HG02759 (cell line): ENCODE measurements around the gene KCTD12.
A peak's percentile ranks its signal among the peaks of the same experiment; 100 is the strongest.

Source experiments
- ATAC-seq: cut with Tn5 transposase; IDR thresholded peaks from one replicate; pipeline ENCODE4 v1.9.1; 2021; ENCODE audit warnings: mild to moderate bottlenecking, moderate library complexity; ENCODE audit not compliant: unreplicated experiment

Gene KCTD12

DNA sequence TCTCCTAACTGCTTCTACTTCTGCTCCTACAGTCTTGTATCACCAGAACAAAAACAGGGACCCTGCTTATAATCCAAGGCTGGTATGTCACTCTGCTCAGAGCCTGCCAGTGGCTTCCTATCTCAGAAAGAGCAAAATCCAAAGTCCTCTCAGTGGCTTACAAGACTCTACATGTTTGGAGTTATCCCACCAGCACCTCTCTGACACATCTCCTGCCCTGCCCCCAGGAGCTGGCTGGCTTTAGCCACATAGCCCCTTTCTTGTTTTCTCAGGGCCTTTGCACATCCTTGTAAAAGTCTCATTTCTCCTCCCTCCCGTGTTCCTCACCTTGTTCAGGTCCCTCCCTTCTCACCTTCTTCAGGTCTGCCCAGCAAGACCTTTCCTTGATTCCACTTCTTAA lies 2.2 kb upstream of the KCTD12 start:
- no peak for ATAC-seq

DNA sequence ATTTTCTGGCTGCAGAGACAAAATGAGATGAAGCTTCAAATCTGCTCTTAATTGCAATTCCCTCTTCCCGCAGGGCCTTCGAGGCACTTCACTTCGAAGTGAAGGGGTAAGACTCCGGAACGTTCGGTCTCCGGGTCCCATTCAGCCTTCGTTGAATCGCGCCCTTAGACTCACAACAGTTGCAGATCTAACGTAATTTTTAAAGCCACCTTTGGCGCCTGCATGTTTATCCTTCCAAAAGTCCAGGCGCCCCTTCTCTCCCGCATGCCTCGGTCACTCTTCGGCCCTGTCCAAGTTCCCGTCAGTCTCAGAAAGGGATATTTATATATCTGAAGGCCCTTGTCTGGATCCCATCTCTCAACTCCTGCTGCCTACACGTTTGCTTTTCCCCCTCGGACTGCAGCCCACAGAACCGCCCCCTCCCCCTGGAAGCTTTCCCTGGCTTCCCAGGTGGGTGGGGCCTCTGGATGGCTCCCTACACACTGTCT lies 915 bp upstream of the KCTD12 start:
- ATAC-seq: no peak

DNA sequence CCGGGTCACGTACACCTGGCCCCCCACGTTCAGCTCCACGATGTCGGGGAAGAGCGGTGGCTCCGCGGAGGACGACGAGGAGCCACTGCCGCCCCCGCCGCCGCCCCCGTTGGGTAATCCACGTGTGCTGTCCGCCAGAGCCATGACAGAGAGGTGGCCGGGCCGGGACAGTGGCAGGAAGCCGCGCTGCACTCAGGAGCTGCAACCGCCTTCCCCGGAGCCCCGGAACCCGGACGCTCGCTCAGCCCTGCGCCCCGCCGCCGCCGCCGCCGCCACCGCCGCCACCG lies 257 bp downstream of the KCTD12 start:
- peak; percentile 25 for ATAC-seq

DNA sequence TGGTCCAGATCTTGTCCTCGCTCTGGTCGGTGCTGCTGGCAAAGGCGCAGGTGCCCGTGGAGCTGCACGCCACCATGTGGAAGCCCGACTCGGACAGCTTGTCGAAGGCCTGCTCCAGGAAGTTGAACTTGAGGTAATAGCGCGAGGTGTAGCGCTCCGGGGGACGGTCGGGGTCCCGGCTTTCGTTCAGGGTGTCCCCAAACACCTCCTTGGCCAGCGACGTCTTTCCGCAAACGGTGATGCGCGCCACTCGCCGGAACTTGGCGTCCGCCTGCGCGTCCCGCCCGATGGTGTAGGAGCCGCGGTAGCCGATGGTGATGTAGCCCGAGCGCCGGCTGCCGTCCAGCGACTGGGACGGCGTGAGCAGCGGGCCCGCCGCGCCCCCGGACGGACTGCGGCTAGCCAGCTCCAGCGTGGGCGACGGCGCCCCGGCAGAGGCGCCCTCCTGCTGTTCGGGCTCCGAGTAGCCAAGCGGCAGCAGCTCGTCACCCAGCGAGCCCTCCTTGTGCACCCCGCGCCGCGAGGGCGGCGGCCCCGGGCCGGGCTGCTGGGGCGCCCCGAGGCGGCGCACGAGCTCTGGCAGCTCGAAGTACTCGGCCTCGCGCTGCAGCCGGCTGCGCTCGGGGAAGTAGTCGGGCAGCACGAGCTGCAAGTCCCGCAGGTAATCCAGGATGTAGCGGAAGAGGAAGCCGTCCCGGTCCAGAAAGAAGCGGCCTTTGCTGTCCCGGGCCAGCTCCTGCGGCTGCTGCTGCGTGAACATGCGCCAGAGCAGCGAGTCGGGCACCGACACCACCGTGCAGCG lies 801 bp downstream of the KCTD12 start:
- peak; percentile 40 for ATAC-seq

DNA sequence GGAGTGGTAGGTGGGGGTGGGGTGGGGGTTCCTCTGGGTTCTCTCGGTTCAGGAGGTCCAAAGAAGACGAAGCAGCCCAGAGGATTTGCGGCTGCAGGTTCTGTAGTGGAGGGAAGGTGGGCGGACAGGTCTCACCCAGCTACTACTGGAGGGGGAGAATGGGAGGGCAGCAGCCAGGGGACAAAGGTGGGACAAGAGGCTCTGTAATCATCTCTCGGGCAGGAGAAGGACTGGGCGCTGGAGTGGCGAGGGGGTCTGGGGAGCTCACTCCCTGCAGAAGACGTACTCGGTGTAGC lies 1.4 kb downstream of the KCTD12 start:
- ATAC-seq: no peak

DNA sequence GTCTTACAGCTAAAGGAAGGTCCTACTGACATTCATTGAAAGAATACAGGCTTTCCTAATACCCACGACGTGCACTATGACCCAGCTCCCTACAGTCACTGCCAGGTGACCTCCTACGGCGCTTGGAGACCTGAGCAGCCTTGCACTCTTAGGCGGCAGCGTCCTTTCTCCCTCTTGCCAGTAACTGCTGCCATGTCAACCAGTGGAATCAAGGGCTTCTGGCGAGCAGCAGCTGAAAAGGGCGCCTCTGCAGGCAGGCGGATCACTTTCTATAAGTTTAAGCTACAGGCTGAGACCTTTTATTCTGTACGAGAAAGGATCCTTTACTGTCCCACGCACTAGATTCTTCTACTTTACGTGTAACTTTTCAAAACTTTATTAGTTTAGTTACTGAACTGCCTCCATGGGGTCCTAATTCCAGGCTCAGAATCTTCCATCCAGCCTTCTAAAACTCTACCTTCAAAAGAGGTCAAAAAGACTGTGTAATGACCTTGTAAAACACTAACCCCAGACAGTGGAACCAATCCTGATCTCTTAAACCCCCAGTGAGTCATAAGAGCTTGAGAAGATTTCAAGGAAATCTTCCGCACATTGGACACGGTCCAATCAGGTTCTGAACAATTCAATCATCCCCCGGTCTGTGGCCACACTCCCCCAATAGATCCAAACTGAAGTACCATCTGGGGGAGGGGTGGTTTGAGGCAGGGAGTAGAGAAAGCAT lies 1.9 kb downstream of the KCTD12 start:
- no peak for ATAC-seq

DNA sequence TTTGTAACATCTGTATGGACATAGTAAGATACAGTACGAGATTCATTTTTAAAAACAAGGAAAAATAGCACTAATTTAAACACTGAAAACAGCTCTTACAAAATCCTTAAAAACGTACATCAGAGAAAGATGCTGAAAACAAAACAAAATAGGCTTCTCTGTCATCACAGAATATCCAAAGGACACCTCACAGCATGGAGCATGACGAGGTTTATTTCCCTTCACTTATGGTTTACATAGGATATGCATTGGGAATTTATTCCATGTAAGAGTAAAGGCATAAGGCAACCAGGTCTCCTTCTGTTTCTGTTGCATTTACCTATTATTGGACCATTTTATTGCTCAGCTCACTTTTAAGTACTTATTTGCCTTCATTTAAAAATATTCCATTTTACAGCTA lies 3.0 kb downstream of the KCTD12 start:
- ATAC-seq: no peak

DNA sequence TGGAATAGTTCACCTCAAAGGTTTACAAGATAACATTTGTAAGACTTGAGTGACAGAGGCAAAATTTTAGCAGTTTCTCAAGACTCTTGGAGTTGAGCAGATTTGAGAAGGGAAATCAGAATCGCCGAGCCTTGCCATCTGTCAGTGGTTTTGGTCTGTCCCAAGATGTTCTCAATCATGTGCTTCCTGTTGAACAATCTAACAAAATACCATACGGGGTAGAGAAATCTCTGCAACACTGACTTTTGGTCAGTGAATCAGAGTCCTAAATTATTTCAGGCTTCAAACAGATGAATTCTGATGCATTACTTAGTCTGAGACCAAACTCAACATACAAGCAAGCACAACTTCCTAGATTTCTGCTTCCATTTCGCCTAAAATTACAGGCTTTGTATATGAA lies 3.8 kb downstream of the KCTD12 start:
- no peak for ATAC-seq

DNA sequence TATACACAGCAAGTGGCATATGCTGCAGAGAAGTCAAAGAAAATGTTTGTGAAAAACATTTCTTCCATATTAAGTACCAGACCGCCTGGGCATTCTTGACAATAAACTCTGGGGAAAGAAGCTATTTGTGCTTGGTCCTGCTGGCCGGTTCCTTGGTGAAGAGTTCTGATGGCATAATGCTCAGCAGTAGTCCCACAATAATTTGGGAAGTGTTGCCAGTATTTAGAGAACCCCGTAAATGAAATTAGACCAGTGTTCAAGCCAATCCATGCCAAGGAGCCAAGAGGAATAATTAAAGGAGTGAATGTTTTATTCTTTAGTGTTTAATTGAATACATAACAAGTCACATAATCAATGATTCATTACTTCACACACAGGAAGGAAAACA lies 6.3 kb downstream of the KCTD12 start:
- ATAC-seq: peak; percentile 31

DNA sequence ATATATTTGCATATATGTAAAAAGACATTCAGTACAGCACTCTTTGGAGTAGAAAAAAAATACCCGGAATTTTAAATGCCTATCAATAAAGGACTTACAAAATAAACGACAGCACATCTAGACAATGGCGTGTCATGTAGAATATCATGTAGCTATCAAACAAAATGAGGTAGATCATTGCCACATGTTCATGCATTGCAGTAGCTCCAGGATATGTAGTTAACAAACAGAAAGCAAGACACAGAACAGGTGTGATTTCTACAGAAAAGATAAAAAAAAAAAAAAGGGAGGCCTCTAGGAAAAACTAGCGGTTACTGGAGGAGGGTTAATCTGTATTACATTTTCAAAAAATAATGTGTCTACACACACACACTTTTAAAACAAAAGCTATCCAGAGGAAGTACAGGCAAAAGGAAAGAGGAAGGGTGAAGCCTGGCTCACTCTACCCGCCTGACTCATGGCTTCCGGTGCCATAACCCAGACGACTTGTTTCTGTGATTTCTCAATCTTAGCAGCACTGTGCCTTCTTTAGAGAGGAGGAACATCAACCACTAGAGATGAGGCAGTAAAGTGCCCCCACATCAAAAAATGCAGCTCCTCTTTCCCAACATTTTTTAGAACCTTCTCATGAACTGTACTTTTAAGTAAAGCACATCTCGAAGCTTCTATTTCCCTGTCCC lies 6.9 kb downstream of the KCTD12 start:
- peak; percentile 96 for ATAC-seq

DNA sequence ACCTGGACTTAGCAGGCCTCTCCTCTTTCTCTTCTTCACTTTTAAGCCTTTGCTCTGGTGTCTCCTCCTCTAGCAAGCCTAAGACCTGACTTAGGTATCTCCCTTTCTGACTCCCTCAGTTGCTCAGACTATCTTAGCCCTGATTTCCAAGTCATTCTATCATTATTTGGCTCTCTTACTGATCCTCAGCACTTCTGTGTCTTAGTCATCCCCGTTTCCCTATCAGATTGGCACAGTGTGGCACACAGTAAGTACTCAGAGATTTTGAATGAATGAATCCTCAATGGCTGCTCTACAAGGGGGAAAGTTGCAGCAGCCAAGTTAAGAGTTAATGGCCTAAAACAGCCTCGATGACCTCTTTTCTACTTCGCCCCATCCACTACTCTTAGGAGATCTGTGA lies 8.2 kb downstream of the KCTD12 start:
- no peak for ATAC-seq

DNA sequence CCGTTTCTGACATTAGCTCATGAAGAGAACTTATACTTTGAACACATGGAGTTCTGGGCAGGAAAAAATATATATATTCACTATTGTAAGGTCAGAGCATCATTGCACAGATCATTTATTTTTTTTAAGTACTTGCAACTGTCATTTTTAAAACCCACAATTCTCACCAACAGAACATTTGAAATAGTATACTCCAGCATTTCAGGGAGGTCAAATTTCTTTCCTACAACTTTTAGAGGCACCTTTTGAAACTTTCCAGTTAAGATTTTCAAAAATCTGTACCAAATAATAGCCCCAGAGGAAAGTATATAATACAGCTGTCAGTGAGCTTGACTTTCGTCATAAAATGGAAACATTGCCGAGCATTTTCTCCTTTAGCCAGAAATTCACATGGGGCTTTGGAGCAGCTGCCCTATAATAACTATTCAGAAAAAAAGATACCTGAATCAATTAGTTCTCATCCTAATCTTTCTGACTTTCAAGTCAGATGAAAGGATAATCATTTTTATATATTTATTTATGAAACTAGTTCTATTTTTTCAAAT lies 10.9 kb downstream of the KCTD12 start:
- ATAC-seq: no peak

DNA sequence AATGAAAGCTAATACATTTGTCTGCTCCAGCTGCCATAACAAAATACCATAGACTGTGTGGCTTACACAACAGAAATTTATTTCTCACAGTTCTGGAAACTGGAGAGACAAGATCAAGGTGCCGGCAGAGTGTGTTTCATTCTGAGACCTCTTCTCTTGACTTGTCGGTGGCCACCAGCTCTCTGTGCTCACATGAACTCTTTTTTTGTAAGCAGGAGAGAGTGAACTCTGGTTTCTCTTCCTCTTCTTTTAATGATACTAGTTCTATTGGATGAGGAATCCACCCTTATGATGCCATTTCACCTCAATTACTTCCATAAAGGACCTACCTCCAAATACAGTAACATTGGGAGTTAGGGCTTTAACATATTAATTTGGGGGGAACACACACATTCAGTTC lies 11.7 kb downstream of the KCTD12 start:
- ATAC-seq: peak; percentile 77

DNA sequence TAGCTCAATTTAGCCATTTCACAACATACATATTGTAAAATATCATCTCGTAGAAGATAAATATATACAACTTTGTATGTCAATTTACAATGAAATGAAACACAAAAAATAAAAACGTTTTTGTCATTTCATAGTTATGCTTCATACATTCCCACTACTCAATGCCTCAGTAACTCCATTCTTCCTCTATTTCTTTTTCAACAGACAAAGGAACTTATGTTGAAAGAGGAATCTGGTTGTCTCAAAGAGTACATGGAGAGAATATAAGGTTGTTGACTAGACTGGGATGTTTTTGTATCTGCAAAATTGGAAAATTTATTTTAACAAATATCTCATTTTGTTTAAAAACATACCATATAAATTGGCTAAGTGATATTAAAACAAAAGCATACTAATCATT lies 12.8 kb downstream of the KCTD12 start:
- ATAC-seq: no peak

DNA sequence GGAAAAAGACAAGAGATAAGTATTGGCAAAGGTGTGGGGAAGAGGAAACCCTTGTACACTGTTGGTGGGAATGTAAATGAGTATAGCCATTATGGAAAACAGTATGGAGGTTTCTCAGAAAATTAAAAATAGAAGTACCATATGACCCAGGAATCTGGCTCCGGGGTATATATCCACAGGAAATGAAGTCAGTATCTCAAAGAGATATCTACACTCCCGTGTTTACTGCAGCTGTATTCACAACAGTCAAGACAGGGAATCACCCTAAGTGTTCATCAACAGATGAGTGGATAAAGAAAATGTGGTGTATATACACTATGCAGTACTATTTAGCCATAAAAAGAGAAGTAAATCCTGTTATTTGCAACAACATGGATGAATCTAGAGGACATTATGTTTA lies 13.5 kb downstream of the KCTD12 start:
- no peak for ATAC-seq

DNA sequence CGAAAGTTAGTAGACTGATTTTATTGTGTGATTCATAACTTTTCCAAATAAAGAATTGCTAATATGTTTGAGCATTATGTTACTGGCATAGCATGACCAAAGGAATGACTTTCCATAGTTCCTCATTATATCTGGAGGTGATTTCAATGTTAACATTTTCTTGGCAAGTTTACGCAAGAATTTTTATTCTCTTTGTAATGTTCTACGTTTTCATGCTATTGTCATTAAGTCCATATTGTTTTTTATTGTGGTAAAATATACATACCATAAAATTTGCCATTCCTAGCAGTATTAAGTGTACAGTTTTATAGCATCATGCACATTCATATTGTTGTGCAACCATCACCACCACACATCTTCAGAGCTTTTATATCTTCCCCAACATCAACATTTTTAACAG lies 14.8 kb downstream of the KCTD12 start:
- ATAC-seq: no peak

DNA sequence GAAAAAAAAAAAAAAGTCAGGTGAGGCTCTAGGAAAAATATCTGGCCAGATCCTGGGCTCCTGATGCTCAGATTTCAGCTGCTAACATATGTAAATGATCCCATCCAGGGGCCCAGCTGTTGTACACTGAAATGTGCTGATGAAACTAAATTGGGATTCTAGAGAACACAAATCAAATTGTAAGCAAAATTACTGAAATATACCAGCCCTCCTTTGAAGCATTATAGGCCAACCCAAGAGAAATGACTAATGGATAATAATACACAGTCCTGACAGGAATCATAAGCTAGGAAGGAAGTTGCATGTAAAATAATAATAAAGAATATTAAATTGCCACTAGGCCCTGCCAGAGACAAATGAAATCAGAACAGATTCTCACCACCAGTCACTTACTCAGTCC lies 17.8 kb downstream of the KCTD12 start:
- no peak for ATAC-seq

DNA sequence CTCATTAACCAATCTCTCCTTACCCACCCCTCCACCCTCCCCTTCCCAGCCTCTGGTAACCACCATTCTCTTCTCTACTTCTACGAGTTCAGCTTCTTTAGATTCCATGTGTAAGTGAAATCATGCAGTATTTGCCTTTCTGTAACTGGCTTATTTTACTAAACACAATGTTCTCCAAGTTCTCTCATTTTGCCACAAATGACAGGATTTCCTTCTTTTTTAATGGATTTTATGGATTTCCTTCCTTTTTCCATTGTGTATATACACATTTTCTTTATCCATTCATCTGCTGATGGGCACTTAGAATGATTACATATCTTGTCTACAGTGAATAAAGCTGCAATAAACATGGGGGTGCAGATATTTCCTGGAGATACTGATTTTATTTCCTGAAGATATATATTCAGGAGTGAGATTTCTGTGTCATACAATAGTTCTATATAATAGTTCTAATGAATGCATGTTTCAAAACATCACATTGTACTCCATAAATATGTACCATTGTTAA lies 20.2 kb downstream of the KCTD12 start:
- no peak for ATAC-seq

DNA sequence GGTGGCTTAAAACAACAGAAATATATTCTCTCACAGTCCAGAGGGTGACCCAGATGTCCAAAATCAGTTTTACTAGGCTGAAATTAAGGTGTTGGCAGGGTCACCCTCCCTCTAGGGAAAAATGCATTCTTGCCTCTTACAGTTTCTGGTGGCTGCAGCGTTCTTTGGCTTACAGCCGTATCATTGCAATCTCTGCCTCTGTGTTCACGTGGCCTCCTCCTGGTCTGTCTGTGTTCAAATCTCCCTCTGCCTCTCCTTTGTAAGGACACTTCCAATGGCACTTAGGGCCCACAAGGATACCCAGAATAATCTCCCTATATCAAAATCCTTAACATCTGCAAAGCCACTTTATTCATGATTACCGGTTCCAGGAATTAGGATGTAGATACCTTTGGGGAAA lies 21.1 kb downstream of the KCTD12 start:
- no peak for ATAC-seq

DNA sequence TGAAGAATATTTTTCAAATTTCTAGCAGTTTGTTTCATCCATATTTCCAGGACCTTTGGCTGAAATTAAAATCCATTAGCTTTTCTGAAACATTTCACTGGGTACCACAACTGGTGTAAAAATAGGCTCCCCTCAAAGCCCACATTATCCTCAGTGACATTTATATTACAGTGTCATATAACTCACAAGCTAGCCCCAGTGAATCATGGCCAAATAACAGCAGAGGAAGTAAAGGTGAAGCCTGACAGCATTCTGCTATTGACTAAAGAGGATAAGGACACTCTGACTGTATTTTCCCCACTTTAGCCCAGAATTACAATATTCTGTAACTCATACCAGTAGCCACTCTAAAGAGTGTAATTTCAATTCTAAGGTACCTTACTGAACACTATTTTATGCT lies 21.9 kb downstream of the KCTD12 start:
- ATAC-seq: no peak

DNA sequence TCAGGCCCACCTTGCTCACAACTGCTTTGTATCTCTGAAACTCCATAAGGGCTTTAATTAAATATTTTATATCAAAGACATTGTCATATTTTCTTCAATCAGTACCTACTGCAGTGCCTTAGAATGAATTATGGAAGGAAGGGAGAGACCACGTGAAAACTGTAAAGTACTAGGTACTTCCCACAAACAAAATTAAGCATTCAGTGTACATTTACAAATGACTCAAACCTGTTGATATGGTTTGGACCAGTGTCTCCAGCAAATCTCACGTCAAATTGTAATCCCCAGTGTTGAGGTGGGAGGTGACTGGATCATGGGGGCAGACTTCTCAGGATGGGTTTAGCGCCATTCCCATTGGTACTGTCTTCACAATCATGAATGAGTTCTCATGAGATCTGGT lies 23.2 kb downstream of the KCTD12 start:
- no peak for ATAC-seq

DNA sequence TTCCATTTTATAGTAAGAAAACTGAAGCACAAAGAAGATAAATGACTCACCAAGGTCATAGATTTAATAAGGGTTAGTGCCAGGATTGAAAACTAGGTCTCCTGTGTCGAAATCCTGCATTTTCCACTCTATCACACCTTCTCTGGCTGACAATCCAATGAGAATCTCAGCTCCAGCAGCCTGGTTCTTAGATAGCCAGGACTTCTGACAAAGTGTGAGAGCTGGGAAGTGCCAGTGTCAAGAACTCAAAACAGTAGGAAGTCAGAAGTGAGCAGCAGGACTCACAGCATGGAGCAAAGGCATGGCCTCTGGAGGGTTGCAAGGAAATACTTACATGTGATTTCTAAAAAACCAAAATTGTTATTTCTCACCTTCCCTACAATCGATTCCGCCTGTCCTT lies 24.3 kb downstream of the KCTD12 start:
- no peak for ATAC-seq
